ENCODE data around the gene IL13.

Gene IL13

GRCh38 chr5:132646583-132647266 is 11.2 kb upstream of the IL13 start:
- H3K18ac ChIP-seq (ENCODE audit: low read length) = no peak overlapping the region
- H2BK5ac ChIP-seq (ENCODE audit: low read depth, low read length, poor library complexity) = no peak overlapping the region
- H3K4me1 ChIP-seq (ENCODE audit: control insufficient read depth in 1 of 2, insufficient read depth in 2 of 2, low read length in 2 of 2) = no peaks in the 10 kb centered on the region
- WGBS (ENCODE audit: extremely low coverage, insufficient coverage, insufficient read length) = no CpG with 5 or more reads among the region's 11 CpGs
- no peaks in the 10 kb centered on the region for H3K9me3 ChIP-seq (ENCODE audit: insufficient read depth, low read depth, low read length)
- no peak overlapping the region for H3K4me2 ChIP-seq (ENCODE audit: low read length)
- no peak for DNase-seq
- H3K36me3 ChIP-seq (ENCODE audit: control insufficient read depth in 1 of 2, insufficient read depth in 2 of 2, low read length in 2 of 2) = peaks cover 4 to 6% of the 10 kb centered on the region in 2 experiments
- no peaks in the 10 kb centered on the region for H3K27me3 ChIP-seq (ENCODE audit: insufficient read depth, low read length)
- H3K23ac ChIP-seq (ENCODE audit: low read length) = no peak overlapping the region
- H3K4me3 ChIP-seq (ENCODE audit: low read depth, low read length) = no peak overlapping the region
- H3K14ac ChIP-seq (ENCODE audit: low read length) = no peak overlapping the region
- H4K12ac ChIP-seq (ENCODE audit: low read depth, low read length) = no peak overlapping the region
- H2BK12ac ChIP-seq (ENCODE audit: low read length) = no peak overlapping the region
- no peak overlapping the region for H2BK120ac ChIP-seq (ENCODE audit: insufficient read depth, low read length, poor library complexity)
- no peak overlapping the region for H3K27ac ChIP-seq (ENCODE audit: low read depth, low read length)
- no peak overlapping the region for H3K4ac ChIP-seq (ENCODE audit: low read depth, low read length)
- H2AFZ ChIP-seq (ENCODE audit: insufficient read depth, low read length, poor library complexity) = no peak overlapping the region
- no peaks in the 10 kb centered on the region for H3K79me1 ChIP-seq (ENCODE audit: low read length)
- H4K8ac ChIP-seq (ENCODE audit: low read depth, low read length) = no peak overlapping the region
- H3K79me2 ChIP-seq (ENCODE audit: control insufficient read depth, insufficient read depth, low read length, poor library complexity) = no peaks in the 10 kb centered on the region
- no peak overlapping the region for H3K9ac ChIP-seq (ENCODE audit: low read length)
- no peak overlapping the region for H4K91ac ChIP-seq (ENCODE audit: low read depth, low read length)
- H2AK5ac ChIP-seq (ENCODE audit: low read length) = no peak overlapping the region

- Histone ChIP-seq H3K79me1 (ENCODE audit: low read length) (no peaks in the 10 kb centered on the region), H3K18ac (ENCODE audit: low read length) (no peak overlapping the region), H3K4ac (ENCODE audit: low read depth, low read length) (no peak overlapping the region), H2AFZ (ENCODE audit: insufficient read depth, low read length, poor library complexity) (no peak overlapping the region), H3K9ac (ENCODE audit: low read length) (no peak overlapping the region), H2BK12ac (ENCODE audit: low read length) (no peak overlapping the region), H3K27ac (ENCODE audit: low read depth, low read length) (no peak overlapping the region), H4K12ac (ENCODE audit: low read depth, low read length) (no peak overlapping the region), H3K4me2 (ENCODE audit: low read length) (no peak overlapping the region), H3K23ac (ENCODE audit: low read length) (no peak overlapping the region), H3K4me3 (ENCODE audit: low read depth, low read length) (no peak overlapping the region), H4K91ac (ENCODE audit: low read depth, low read length) (no peak overlapping the region), H2BK5ac (ENCODE audit: low read depth, low read length, poor library complexity) (no peak overlapping the region), H3K27me3 (ENCODE audit: insufficient read depth, low read length) (no peaks in the 10 kb centered on the region), H3K79me2 (ENCODE audit: control insufficient read depth, insufficient read depth, low read length, poor library complexity) (no peaks in the 10 kb centered on the region), H2BK120ac (ENCODE audit: insufficient read depth, low read length, poor library complexity) (no peak overlapping the region), H2AK5ac (ENCODE audit: low read length) (no peak overlapping the region), H4K8ac (ENCODE audit: low read depth, low read length) (no peak overlapping the region), H3K9me3 (ENCODE audit: insufficient read depth, low read depth, low read length) (no peaks in the 10 kb centered on the region), H3K36me3 (ENCODE audit: control insufficient read depth in 1 of 2, insufficient read depth in 2 of 2, low read length in 2 of 2) (peaks cover 3 to 6% of the 10 kb centered on the region in 2 experiments), H3K4me1 (ENCODE audit: control insufficient read depth in 1 of 2, insufficient read depth in 2 of 2, low read length in 2 of 2) (no peaks in the 10 kb centered on the region), H3K14ac (ENCODE audit: low read length) (no peak overlapping the region)
- DNase-seq = no peak
- WGBS (ENCODE audit: extremely low coverage, insufficient coverage, insufficient read length) = no CpG with 5 or more reads among the region's 2 CpGs
Measured at GRCh38 chr5:132647473-132647872, 10.5 kb upstream of the IL13 start.

- H3K23ac ChIP-seq (ENCODE audit: low read length) = no peak overlapping the region
- no CpG with 5 or more reads among the region's 1 CpG for WGBS (ENCODE audit: extremely low coverage, insufficient coverage, insufficient read length)
- no peak for DNase-seq
Measured at GRCh38 chr5:132648355-132648754, 9.6 kb upstream of the IL13 start.

GRCh38 chr5:132651838-132652469 is 6.0 kb upstream of the IL13 start:
- Histone ChIP-seq H3K79me1 (ENCODE audit: low read length) (no peaks in the 10 kb centered on the region), H3K9me3 (ENCODE audit: insufficient read depth, low read depth, low read length) (peaks cover 3% of the 10 kb centered on the region), H3K36me3 (ENCODE audit: control insufficient read depth in 1 of 2, insufficient read depth in 2 of 2, low read length in 2 of 2) (no peaks in the 10 kb centered on the region), H2BK12ac (ENCODE audit: low read length) (no peak overlapping the region), H2BK5ac (ENCODE audit: low read depth, low read length, poor library complexity) (no peak overlapping the region), H3K18ac (ENCODE audit: low read length) (no peak overlapping the region), H3K4me2 (ENCODE audit: low read length) (no peak overlapping the region), H2AK5ac (ENCODE audit: low read length) (no peak overlapping the region), H3K9ac (ENCODE audit: low read length) (no peak overlapping the region), H3K4me1 (ENCODE audit: control insufficient read depth in 1 of 2, insufficient read depth in 2 of 2, low read length in 2 of 2) (peaks cover 6 to 12% of the 10 kb centered on the region in 2 experiments), H3K4me3 (ENCODE audit: low read depth, low read length) (no peak overlapping the region), H3K4ac (ENCODE audit: low read depth, low read length) (no peak overlapping the region), H3K14ac (ENCODE audit: low read length) (no peak overlapping the region), H3K27me3 (ENCODE audit: insufficient read depth, low read length) (peaks cover 16% of the 10 kb centered on the region), H2BK120ac (ENCODE audit: insufficient read depth, low read length, poor library complexity) (no peak overlapping the region), H4K12ac (ENCODE audit: low read depth, low read length) (no peak overlapping the region), H3K27ac (ENCODE audit: low read depth, low read length) (no peak overlapping the region), H3K79me2 (ENCODE audit: control insufficient read depth, insufficient read depth, low read length, poor library complexity) (no peaks in the 10 kb centered on the region), H4K91ac (ENCODE audit: low read depth, low read length) (no peak overlapping the region), H2AFZ (ENCODE audit: insufficient read depth, low read length, poor library complexity) (no peak overlapping the region), H4K8ac (ENCODE audit: low read depth, low read length) (no peak overlapping the region), H3K23ac (ENCODE audit: low read length) (no peak overlapping the region)
- no CpG with 5 or more reads among the region's 4 CpGs for WGBS (ENCODE audit: extremely low coverage, insufficient coverage, insufficient read length)
- no peak for DNase-seq

More at GRCh38 chr5:132648355-132648754, 9.6 kb upstream of the IL13 start:
- Histone ChIP-seq H4K8ac (ENCODE audit: low read depth, low read length) (no peak overlapping the region), H3K79me2 (ENCODE audit: control insufficient read depth, insufficient read depth, low read length, poor library complexity) (no peaks in the 10 kb centered on the region), H2AFZ (ENCODE audit: insufficient read depth, low read length, poor library complexity) (no peak overlapping the region), H4K12ac (ENCODE audit: low read depth, low read length) (no peak overlapping the region), H2AK5ac (ENCODE audit: low read length) (no peak overlapping the region), H4K91ac (ENCODE audit: low read depth, low read length) (no peak overlapping the region), H3K9me3 (ENCODE audit: insufficient read depth, low read depth, low read length) (no peaks in the 10 kb centered on the region), H3K18ac (ENCODE audit: low read length) (no peak overlapping the region), H2BK12ac (ENCODE audit: low read length) (no peak overlapping the region), H3K79me1 (ENCODE audit: low read length) (no peaks in the 10 kb centered on the region), H3K4me3 (ENCODE audit: low read depth, low read length) (no peak overlapping the region), H2BK5ac (ENCODE audit: low read depth, low read length, poor library complexity) (no peak overlapping the region), H3K4me2 (ENCODE audit: low read length) (no peak overlapping the region), H3K14ac (ENCODE audit: low read length) (no peak overlapping the region), H2BK120ac (ENCODE audit: insufficient read depth, low read length, poor library complexity) (no peak overlapping the region), H3K4ac (ENCODE audit: low read depth, low read length) (no peak overlapping the region), H3K27me3 (ENCODE audit: insufficient read depth, low read length) (no peaks in the 10 kb centered on the region), H3K27ac (ENCODE audit: low read depth, low read length) (no peak overlapping the region), H3K9ac (ENCODE audit: low read length) (no peak overlapping the region), H3K4me1 (ENCODE audit: control insufficient read depth in 1 of 2, insufficient read depth in 2 of 2, low read length in 2 of 2) (no peaks in the 10 kb centered on the region), H3K36me3 (ENCODE audit: control insufficient read depth in 1 of 2, insufficient read depth in 2 of 2, low read length in 2 of 2) (peaks cover 0 to under 1% of the 10 kb centered on the region in 2 experiments)
